HG03135 (cell line): ENCODE data around the gene FOXC2.

Source experiments
- ATAC-seq: cut with Tn5 transposase; IDR thresholded peaks from one replicate; pipeline ENCODE4 v1.9.1; 2021; ENCODE audit warnings: mild to moderate bottlenecking, moderate library complexity; ENCODE audit not compliant: unreplicated experiment

Gene FOXC2

GRCh38 chr16:86532526-86532815 is 34.2 kb upstream of the FOXC2 start:
- ATAC-seq, result no peak

GRCh38 chr16:86533076-86533475 is 33.6 kb upstream of the FOXC2 start:
- ATAC-seq, result no peak

- no peak for ATAC-seq
These were observed 32.8 kb upstream of the FOXC2 start for GRCh38 chr16:86533767-86534351.

DNA sequence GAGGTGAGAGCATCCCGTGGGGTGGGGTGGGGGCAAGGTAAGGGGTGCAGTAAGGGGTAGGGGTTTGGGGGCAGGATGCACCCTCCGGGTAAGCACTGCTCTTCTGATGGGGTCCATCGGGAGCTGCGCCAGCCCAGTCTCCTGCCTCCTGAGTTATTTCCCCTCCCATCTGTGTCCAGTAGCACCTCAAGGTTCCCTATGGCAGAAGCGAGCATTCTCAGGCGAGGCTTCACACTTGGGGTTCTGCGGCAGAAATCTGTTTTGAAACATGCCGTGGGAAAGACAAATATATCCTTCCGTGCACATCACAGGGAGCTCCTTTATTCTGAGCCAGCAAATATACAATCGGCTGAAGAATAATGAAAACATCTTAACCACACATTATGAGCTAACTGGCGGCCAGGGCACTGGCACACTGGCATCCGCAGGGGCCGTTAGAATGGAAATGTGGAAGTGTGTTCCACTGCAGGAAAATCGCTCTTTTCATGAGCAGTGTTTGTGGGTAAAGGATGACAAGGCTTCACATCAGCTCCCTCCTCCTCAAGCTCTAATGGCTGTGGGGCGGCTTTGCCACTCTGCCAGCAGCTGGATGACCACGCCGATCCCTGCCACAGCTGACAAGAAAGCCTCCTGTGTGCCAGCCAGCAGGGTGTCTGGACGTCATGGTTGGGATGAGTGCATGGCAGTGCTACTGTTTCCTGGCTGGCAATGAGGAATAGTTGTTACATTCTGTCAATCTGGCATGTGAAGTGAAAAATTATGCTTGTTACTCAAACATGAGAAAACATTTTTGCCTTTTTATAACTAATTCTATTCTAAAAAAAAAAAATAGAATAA is 31.6 kb upstream of the FOXC2 start:
- no peak for ATAC-seq

- no peak for ATAC-seq
These were observed 30.0 kb upstream of the FOXC2 start for GRCh38 chr16:86536621-86537020.

DNA sequence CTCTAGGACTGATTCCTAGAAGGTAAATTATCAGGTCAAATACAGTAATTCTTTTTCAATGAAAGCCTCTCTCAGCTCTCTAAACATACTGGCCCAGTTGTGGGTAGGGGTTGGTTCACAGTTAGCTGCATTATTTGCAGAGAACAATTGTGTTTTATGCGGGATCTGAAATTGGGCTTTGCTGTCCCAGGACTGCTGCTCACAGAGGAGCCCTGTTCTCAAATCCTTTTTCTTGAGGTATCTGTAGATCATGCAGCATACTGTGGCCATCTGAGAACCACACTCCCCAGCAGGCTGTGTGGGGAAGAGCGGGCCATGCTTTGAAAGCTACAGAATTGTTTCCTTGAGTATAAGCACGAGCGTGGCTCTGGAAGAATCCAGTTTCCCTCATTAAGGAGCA is 29.1 kb upstream of the FOXC2 start:
- ATAC-seq, result no peak

DNA sequence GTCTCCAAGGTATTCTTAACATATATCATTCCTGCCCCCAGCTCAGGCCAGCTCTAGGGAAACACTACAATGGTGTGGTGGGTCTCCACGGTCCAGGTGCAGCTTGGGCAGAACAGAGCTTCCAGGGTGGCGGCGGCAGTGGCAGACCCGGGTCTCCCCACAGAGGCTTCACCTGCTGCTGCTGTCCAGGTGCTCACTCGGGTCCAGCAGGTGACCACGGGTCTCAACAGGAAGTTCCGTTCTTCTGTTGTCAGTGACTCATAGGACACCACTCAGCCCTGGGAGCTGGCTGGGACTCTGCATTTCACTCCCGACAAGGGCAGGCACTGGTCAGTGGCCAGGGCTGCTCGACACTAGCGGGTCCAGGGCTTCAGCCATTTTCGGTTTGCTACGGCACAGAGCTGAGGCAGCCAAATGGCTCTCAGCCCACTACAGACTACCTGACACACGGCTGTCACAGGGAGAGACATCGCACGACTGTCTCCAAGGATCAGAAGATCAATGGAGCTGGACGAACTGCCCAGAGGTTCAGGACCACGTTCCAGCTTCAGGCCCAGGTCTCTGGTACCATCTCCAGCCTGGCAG is 28.3 kb upstream of the FOXC2 start:
- no peak for ATAC-seq

- ATAC-seq, result no peak
These were observed 25.7 kb upstream of the FOXC2 start for GRCh38 chr16:86540894-86541293.

GRCh38 chr16:86541560-86541959 is 25.1 kb upstream of the FOXC2 start:
- ATAC-seq, result no peak

- no peak for ATAC-seq
These were observed 23.6 kb upstream of the FOXC2 start for GRCh38 chr16:86542756-86543750.

DNA sequence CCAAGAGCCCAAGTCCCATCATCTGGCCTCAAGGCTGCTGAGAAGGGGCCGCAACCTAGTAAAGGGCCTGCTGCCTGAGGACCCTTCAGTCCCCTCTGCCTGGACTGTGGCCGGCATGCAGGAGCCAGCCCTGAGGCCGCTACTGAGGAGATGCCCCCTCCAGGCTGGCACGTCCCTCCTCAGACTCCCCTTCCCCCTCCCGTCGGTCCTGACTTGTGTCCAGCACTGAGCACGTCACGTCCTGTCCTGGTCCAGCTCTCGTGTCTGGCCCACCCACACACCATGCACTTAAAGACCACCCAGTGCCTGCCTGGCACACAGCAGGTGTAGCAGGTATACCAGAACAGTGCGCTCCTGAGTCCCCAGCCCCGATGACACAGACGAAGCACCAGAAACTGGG is 21.1 kb upstream of the FOXC2 start:
- no peak for ATAC-seq

- ATAC-seq, result no peak
These were observed 20.5 kb upstream of the FOXC2 start for GRCh38 chr16:86545954-86546637.

DNA sequence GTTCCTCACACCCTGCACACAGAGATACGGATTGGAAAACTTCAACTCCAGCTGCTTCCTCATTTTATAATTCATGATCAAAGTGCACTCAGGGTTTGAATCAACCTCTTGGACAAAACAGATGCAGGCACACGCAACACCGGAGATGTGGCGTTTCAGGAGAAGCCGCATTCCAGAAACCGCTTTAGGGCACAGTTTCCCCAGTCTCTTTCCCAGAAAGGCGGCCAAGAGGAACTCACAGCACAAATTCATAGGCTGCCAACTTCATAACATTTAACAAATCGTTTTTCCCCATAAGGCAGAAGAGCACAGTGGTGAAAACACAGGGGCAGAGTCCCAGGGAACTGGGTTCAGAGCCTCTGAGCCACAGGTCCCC is 20.0 kb upstream of the FOXC2 start:
- no peak for ATAC-seq

DNA sequence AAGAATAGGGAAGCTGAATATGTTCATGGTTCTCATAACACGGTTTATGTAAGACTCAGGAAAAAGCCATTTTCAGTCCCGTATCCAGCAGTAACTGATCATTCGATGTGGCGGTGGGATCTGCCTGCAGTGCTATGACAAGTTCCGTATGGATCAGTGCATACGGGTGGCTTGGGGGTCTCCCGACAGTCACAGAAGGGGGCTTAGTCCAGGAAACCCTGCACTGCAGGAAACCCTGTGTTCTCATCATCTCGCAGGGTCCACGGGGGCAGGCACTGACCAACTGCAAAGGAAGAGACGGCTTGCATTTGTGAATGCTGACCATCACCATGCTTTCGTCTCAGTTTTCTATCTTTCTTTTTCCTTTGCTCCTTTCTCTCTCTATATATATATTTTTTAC is 19.3 kb upstream of the FOXC2 start:
- no peak for ATAC-seq

- ATAC-seq, result no peak
These were observed 17.3 kb upstream of the FOXC2 start for GRCh38 chr16:86549076-86549892.

DNA sequence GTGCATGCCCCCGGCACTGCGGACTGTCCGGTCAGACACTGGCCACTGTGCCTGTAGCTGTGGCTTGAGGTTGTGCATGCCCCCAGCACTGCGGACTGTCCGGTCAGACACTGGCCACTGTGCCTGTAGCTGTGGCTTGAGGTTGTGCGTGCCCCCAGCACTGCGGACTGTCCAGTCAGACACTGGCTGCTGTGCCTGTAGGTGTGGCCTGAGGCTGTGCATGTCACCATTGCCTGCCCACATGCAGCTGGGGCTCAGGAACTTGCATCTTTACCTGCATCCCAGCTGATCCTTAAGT is 16.8 kb upstream of the FOXC2 start:
- ATAC-seq, result no peak

DNA sequence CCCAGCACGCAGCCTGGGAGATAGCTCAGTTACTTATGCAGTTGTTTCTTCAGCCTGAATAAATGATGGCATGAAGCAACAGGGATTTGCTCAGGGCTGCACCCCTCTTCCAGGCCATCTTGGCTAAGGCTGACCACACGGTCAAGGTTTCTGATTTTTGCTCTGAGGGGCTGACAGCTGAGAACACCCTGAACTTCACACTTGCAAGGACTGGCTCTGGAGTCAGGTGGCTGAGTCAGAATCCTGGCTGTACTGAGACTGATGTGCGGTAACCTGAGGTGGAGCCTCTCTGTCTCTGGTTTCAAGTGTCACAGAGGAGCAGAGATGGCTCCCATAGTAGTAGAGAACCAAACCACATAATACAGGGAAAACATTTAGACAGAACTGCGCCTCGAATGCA is 16.3 kb upstream of the FOXC2 start:
- ATAC-seq, result no peak

DNA sequence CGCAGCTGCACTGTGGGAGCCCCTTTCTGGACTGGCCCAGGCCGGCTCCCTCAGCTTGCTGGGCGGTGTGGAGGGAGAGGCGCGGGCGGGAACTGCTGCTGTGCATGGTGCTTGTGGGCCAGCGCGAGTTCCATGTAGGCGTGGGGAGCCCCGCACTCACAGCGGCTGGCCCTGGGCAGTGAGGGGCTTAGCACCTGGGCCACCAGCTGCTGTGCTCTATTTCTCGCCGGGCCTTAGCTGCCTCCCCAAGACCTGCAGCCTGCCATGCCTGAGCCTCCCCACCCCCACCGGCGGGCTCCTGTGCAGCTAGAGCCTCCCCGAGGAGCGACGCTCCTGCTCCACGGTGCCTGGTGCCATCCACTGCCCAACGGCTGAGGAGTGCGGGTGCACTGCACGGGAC is 13.3 kb upstream of the FOXC2 start:
- no peak for ATAC-seq

DNA sequence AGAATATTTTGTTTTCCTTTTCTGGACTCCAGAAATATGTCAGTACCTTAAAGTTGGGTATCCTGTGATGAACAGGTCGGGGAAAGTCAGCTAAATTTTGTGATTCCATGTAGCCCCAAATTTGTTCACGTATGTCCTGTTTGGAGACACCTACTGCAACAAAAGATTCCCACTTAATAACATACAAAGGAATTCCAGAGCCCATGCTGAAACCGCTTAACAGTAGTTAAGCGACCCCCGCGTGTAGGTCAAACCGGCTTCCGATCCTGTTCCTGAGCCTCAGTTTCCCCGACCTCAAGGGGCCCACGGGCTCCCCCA is 12.1 kb upstream of the FOXC2 start:
- no peak for ATAC-seq

GRCh38 chr16:86554917-86555703 is 11.5 kb upstream of the FOXC2 start, which contains the start of gene MTHFSD:
Gene MTHFSD (minus strand): TSS chr16:86555235. CDS start chr16:86555184, 51 bp downstream.
- peak; percentile 72 for ATAC-seq
